ENCODE results near the gene TMEM51. TPM values are rescaled to one million over a fixed set of nuclear protein-coding genes. Genes with fewer than 3 reads are reported as not detected.

Gene TMEM51
- total RNA-seq, 1 experiment from 2014 or later: 1.7 TPM

DNA sequence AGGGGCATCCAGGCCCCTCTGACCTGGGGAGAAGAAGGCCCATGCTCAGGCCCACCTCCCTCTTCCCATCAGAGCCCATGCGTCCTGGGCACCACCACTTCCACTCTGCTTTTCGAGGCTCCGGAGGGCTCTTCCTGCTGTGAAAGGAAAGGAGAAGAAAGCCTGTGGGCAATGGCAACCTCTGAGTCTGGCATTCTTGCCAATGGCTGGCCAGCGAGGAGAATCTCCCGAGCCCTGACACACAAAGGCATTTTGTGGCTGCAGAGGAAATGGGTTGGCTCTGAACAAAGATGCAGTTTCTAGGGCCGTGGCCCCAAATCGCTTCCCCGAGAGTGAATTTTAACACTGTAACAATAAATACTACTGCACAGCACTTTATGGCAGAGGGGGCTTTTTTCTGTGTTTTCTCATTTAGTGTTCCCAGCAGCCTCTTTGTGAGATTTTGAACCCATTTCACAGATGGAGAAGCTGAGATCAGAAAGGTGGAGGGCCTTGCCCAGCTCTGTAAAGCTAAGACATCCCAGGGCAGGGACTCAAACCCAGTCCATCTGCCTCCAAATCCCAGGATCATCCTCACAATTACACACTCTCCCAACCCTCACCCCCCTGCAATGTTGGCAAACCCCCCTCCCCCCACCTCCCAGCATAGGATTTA, 35.7 kb upstream of the TMEM51 start:
- peaks cover 5% of the 10 kb centered on the region for H3K4me1 ChIP-seq (ENCODE audit: insufficient read depth, low read length, poor library complexity, severe bottlenecking)
- no peaks in the 10 kb centered on the region for H3K36me3 ChIP-seq (ENCODE audit: insufficient read depth, low read length, poor library complexity, severe bottlenecking)
- ChIA-PET CTCF (no interaction called here), POLR2A (ENCODE audit: low non-redundant PET) (no interaction called here)
- no TSS peak for BruUV-seq (replicated peaks)
- H3K27me3 ChIP-seq (replicated peaks; ENCODE audit: insufficient read depth, low read depth, low read length, poor library complexity): no peaks in the 10 kb centered on the region
- no peak overlapping the region for H3K27ac ChIP-seq (ENCODE audit: low read depth, low read length, poor library complexity, severe bottlenecking)
- TF ChIP-seq, protein P1, sequence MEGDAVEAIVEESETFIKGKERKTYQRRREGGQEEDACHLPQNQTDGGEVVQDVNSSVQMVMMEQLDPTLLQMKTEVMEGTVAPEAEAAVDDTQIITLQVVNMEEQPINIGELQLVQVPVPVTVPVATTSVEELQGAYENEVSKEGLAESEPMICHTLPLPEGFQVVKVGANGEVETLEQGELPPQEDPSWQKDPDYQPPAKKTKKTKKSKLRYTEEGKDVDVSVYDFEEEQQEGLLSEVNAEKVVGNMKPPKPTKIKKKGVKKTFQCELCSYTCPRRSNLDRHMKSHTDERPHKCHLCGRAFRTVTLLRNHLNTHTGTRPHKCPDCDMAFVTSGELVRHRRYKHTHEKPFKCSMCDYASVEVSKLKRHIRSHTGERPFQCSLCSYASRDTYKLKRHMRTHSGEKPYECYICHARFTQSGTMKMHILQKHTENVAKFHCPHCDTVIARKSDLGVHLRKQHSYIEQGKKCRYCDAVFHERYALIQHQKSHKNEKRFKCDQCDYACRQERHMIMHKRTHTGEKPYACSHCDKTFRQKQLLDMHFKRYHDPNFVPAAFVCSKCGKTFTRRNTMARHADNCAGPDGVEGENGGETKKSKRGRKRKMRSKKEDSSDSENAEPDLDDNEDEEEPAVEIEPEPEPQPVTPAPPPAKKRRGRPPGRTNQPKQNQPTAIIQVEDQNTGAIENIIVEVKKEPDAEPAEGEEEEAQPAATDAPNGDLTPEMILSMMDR (conservative IDR thresholded peaks at IDR 0.05; ENCODE audit: low read depth, low read length): no peak
- no peak for TF ChIP-seq EZH2 (IDR thresholded peaks at IDR 0.05; ENCODE audit: borderline replicate concordance, low read depth, low read length, poor library complexity, severe bottlenecking)
- DNase-seq (ENCODE audit: low spot score): no peak
- H3K9me3 ChIP-seq (ENCODE audit: low read depth, low read length, poor library complexity, severe bottlenecking): no peaks in the 10 kb centered on the region
- intact Hi-C loops (cut with micrococcal nuclease; ENCODE audit: unreplicated experiment): no loop called here
- no peak overlapping the region for H3K4me3 ChIP-seq (ENCODE audit: low read depth, low read length, poor library complexity, severe bottlenecking)

- POLR2A ChIA-PET (ENCODE audit: low non-redundant PET): no interaction called here
- no TSS peak for BruUV-seq (replicated peaks)
- no peaks in the 10 kb centered on the region for H3K27me3 ChIP-seq (replicated peaks; ENCODE audit: insufficient read depth, low read depth, low read length, poor library complexity)
- TF ChIP-seq, protein P1 (conservative IDR thresholded peaks at IDR 0.05; ENCODE audit: low read depth, low read length): no peak
- TF ChIP-seq EZH2 (IDR thresholded peaks at IDR 0.05; ENCODE audit: borderline replicate concordance, low read depth, low read length, poor library complexity, severe bottlenecking): no peak
- no peak overlapping the region for H3K4me3 ChIP-seq (ENCODE audit: low read depth, low read length, poor library complexity, severe bottlenecking)
- intact Hi-C loops (cut with micrococcal nuclease; ENCODE audit: unreplicated experiment): no loop called here
- H3K36me3 ChIP-seq (ENCODE audit: insufficient read depth, low read length, poor library complexity, severe bottlenecking): no peaks in the 10 kb centered on the region
- DNase-seq (ENCODE audit: low spot score): no peak
- no peaks in the 10 kb centered on the region for H3K9me3 ChIP-seq (ENCODE audit: low read depth, low read length, poor library complexity, severe bottlenecking)
- H3K4me1 ChIP-seq (ENCODE audit: insufficient read depth, low read length, poor library complexity, severe bottlenecking): no peaks in the 10 kb centered on the region
- CTCF ChIA-PET: interaction anchor here (0.7 kb wide), 1 partner anchor 123 kb away, joined by 3 read pairs; no protein-coding TSS in a partner anchor
- H3K27ac ChIP-seq (ENCODE audit: low read depth, low read length, poor library complexity, severe bottlenecking): no peak overlapping the region
These were observed 35.0 kb upstream of the TMEM51 start for GRCh38 chr1:15118579-15118978.

- no TSS peak for BruUV-seq (replicated peaks)
- intact Hi-C loops (cut with micrococcal nuclease; ENCODE audit: unreplicated experiment): no loop called here
- H3K36me3 ChIP-seq (ENCODE audit: insufficient read depth, low read length, poor library complexity, severe bottlenecking): no peaks in the 10 kb centered on the region
- CTCF ChIA-PET: interaction anchor here (0.5 to 1.4 kb wide), 2 partner anchors 8 to 1661 kb away, joined by 4 to 8 read pairs; no protein-coding TSS in a partner anchor
- no peaks in the 10 kb centered on the region for H3K27me3 ChIP-seq (replicated peaks; ENCODE audit: insufficient read depth, low read depth, low read length, poor library complexity)
- no peaks in the 10 kb centered on the region for H3K4me1 ChIP-seq (ENCODE audit: insufficient read depth, low read length, poor library complexity, severe bottlenecking)
- H3K4me3 ChIP-seq (ENCODE audit: low read depth, low read length, poor library complexity, severe bottlenecking): no peak overlapping the region
- H3K27ac ChIP-seq (ENCODE audit: low read depth, low read length, poor library complexity, severe bottlenecking): no peak overlapping the region
- H3K9me3 ChIP-seq (ENCODE audit: low read depth, low read length, poor library complexity, severe bottlenecking): no peaks in the 10 kb centered on the region
- DNase-seq (ENCODE audit: low spot score): no peak
- TF ChIP-seq, protein P1 (conservative IDR thresholded peaks at IDR 0.05; ENCODE audit: low read depth, low read length): no peak
- TF ChIP-seq EZH2 (IDR thresholded peaks at IDR 0.05; ENCODE audit: borderline replicate concordance, low read depth, low read length, poor library complexity, severe bottlenecking): no peak
- POLR2A ChIA-PET (ENCODE audit: low non-redundant PET): no interaction called here
These were observed 33.1 kb upstream of the TMEM51 start for GRCh38 chr1:15120251-15120945.
